HK-2 (cell line): ENCODE data around the gene F8.
"Not testable (repeated sequence)": the region's sequence is repeated elsewhere in the genome, so short reads cannot be mapped to it uniquely, and the experiment has no call there.

Experiments used
- DNase-seq: peaks from one replicate; pipeline ENCODE4 v3.0.0-alpha.2; 2018; ENCODE audit not compliant: unreplicated experiment

Gene F8

GRCh38 chrX:154885057-154885456, 137.5 kb downstream of the F8 start:
- not testable (repeated sequence) for DNase-seq

- DNase-seq = not testable (repeated sequence)
Observed at GRCh38 chrX:154884069-154884468, 138.5 kb downstream of the F8 start.

GRCh38 chrX:154873329-154873728, 149.2 kb downstream of the F8 start:
- DNase-seq = no peak

- not testable (repeated sequence) for DNase-seq
Observed at GRCh38 chrX:154868522-154868921, 154.0 kb downstream of the F8 start.

- no peak for DNase-seq
Observed at GRCh38 chrX:154855256-154855655, 167.3 kb downstream of the F8 start.

- no peak for DNase-seq
Observed at GRCh38 chrX:154850957-154851611, 171.4 kb downstream of the F8 start.

- no peak for DNase-seq
Observed at GRCh38 chrX:154840856-154841255, 181.7 kb downstream of the F8 start.

- no peak for DNase-seq
Observed at GRCh38 chrX:154836163-154836562, 186.4 kb downstream of the F8 start.

GRCh38 chrX:154834562-154834961, 188.0 kb downstream of the F8 start, which contains the start of gene SMIM9:
Gene SMIM9, minus strand, starts transcription at chrX:154834662. Its CDS starts 3,806 bp downstream, at chrX:154830856.
- DNase-seq = no peak

- no peak for DNase-seq
Observed at GRCh38 chrX:154833746-154834274, 188.7 kb downstream of the F8 start.

GRCh38 chrX:154829926-154830442, 192.5 kb downstream of the F8 start:
- DNase-seq = no peak

GRCh38 chrX:154829134-154829533, 193.4 kb downstream of the F8 start:
- no peak for DNase-seq

GRCh38 chrX:154828016-154828408, 194.5 kb downstream of the F8 start:
- no peak for DNase-seq

- no peak for DNase-seq
Observed at GRCh38 chrX:154827194-154828015, 195.1 kb downstream of the F8 start.

- not testable (repeated sequence) for DNase-seq
Observed at GRCh38 chrX:154825586-154825985, 196.9 kb downstream of the F8 start.

- DNase-seq = no peak
Observed at GRCh38 chrX:154824638-154825037, 197.9 kb downstream of the F8 start.

- no peak for DNase-seq
Observed at GRCh38 chrX:154822029-154822428, 200.5 kb downstream of the F8 start.

GRCh38 chrX:154821523-154821922, 201.0 kb downstream of the F8 start:
- DNase-seq = no peak

GRCh38 chrX:154819771-154820341, 202.7 kb downstream of the F8 start:
- DNase-seq = no peak

GRCh38 chrX:154818916-154819770, 203.4 kb downstream of the F8 start:
- no peak for DNase-seq

GRCh38 chrX:154817048-154817618, 205.4 kb downstream of the F8 start:
- not testable (repeated sequence) for DNase-seq
